Non-pigmented ciliary epithelial cell (primary cell): ENCODE data around the gene UBR4.
"Not testable (repeated sequence)": the region's sequence is repeated elsewhere in the genome, so short reads cannot be mapped to it uniquely, and the experiment has no call there.

Experiments used
- DNase-seq: peaks from one replicate; pipeline ENCODE4 v3.0.0-alpha.2; 2010; ENCODE audit warnings: low read depth

The UBR4 gene

DNA sequence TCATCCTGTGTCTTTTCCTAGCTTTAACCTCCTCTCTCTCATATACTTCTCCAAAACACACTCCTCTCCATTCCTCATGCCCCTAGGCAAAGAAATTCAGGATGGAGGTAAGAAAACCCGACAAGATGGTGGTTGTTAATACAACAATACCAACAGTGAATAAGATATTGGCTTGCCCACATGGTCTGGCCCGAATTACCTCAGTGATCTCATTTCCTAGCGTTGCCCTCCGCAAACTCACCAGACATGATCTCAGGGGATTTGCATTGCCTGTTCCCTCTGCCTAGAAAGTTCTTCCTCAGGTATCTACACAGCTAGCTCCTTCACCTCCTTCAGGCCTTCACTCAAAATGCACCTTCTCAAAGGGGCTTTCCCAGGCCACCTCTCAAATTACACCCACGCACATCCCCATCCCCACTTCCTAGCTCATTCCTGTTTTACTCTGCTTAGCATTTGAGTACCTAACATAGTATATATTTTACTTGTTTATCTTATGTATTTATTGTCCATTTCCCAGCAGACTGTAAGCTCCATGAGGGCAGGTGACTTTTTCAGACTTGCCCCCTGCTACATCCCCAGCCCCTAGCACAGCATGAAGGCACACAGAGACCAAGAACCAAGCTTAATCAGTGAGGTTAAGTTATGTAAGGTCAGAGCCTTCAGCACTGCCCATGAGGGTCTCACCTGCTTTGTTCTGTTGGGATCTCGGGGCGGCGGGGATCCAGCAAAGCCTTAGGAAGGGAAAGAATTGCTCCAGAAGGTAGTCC lies 10.2 kb upstream of the UBR4 start:
- DNase-seq = no peak

- no peak for DNase-seq
Observed at GRCh38 chr1:19219451-19219850, 9.4 kb upstream of the UBR4 start.

- DNase-seq = not testable (repeated sequence)
Observed at GRCh38 chr1:19216585-19216984, 6.5 kb upstream of the UBR4 start.

- no peak for DNase-seq
Observed at GRCh38 chr1:19213580-19213979, 3.5 kb upstream of the UBR4 start.

DNA sequence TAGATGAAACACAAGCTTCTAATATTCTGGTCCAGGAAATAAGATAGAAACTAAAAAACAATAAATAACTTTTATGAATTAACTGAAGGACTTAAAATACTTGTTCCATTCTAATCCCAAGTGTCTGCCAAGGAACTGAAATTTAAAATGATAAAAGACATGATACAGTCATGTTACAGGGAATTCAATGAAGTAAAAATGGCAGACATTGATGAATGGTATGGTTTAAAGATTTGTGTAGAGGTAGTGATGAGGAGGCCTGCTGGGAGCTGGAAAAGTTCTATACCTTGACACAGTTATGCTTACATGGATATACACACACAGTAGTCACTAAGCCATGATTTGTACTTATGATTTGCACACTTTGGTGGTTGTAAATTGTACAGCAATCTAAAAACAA lies 2.1 kb upstream of the UBR4 start:
- DNase-seq = no peak

GRCh38 chr1:19210772-19211549 lies 895 bp upstream of the UBR4 start:
- DNase-seq = no peak

DNA sequence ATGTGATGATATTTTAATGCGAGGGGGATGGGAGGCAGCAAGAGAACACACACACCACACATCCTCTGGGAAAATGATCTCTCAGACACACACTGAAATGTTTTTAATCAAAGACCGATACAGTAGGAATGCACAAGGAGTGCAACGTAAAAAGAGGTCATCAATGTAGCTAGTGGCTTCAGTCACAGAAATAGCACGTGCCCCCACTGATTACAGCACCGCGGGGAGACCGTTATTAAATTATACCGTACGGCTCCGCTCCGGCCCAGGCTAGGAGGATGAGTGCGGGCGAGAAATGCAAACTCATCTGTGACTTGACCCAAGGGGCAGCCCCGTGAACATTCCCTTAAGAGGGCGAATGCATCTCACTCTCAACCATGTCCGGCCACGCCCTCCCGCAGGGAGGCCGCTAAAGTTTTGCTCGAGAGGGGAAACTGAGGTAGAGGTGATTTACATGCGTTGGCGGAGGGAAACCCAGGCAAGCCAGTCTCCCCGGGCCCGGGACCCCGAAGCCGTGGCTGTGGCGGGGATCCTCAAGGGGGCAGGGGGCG lies 552 bp downstream of the UBR4 start:
- no peak for DNase-seq

DNA sequence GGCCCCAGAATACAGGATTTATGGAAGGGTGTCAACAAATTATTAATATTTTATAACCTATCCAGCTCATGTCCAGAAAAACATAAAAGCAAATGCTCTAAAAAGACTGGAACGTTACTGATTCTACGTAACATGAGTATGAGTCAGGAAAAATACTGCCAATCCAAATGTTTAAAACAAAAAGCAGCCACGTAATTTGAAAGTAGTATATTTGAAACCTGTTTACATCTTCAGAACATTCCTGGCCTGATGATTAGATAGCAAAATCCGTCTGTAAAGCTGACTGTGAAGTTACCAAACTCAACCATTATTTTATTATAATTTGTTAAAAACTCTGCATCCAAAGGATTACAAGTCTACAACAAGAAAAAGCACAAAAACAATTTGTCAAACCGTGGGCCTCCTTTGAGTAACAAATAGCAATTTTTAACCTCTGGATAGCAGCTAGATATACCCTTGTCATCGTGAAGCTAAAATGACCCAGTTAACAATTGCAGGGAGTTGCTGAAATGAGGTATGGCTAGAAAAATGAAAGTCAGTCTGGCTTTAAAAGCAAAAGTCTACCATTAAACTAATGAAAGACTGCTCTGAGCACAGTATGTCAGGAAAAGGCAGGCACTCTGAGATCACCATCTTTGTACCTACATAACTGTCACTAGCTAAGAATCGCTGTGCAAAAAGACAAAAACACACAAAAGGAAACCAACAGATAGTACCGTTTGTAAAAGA lies 1.2 kb downstream of the UBR4 start:
- DNase-seq = no peak

- no peak for DNase-seq
Observed at GRCh38 chr1:19206947-19207346, 3.1 kb downstream of the UBR4 start.

GRCh38 chr1:19205845-19206244 lies 4.2 kb downstream of the UBR4 start:
- DNase-seq = no peak

GRCh38 chr1:19205403-19205802 lies 4.7 kb downstream of the UBR4 start:
- no peak for DNase-seq

GRCh38 chr1:19204446-19205266 lies 5.4 kb downstream of the UBR4 start:
- no peak for DNase-seq

DNA sequence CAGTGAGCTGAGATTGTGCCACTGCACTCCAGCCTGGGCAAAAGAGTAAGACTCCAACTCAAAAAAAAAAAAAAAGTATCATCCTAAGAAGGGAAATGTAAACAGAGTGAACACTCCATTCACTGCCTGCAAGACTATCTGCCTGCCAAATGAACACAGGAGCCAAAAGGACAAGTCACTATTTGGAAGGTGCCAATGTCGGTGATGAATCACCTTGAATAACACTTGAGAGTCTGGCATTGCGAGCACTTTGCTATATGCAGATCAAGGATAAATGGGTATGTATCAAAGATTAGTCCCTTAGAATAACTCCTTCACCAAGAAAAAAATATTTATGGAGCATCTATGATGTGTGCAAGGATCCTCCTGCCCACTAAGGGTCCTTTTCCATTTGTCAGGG lies 6.6 kb downstream of the UBR4 start:
- DNase-seq = no peak

GRCh38 chr1:19202396-19202795 lies 7.7 kb downstream of the UBR4 start:
- no peak for DNase-seq

DNA sequence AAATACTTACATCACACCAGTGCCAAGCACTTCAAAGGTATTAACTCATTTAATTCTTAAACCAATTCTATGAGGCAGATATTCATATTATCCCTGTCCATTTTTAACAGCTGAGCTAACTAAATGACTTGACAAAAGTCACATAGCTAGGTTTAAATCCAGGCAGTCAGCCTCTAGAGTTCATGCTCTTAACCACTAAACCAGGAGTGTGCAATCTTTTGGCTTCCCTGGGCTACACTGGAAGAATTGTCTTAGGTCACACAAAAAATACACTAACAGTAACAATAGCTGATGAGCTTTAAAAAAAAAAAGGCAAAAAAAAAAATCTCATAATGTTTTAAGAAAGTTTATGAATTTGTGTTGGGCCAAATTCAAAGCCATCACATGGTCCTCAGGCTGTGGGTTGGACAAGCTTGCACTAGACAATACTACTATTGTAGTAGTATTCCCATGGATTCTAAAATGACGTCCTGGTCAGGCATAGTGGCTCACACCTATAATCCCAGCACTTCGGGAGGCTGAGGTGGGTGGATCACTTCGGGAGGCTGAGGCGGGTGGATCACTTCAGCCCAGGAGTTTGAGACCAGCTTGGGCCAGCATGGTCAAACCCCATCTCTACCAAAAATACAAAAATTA lies 10.0 kb downstream of the UBR4 start:
- no peak for DNase-seq

DNA sequence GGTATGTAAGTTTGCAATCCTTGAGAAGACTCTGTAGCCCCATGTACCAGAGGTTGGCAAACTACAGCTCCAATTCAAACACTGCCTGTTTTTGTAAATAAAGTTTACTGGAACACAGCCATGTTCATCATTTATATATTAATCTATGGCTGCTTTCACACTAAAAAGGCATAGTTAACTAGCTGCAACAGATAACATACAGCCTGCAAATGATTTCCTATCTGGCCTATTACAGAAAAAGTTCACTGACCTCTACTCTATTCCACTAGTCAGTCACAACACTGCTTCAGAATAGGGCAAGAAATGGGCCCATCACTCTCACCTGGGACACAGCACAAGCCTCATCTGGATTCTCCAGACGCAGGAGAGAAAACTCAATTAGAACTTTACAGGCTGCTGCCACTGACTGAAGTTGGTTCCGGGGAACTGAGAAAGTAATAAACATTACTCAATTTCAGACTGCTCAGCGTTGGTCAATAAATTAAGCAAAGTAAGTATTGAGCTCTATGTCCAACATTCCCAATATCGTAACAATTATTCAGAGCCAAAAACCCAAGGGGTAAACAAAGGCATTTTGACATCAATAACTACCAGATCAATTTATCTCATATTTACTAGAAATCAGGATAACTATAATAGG lies 10.6 kb downstream of the UBR4 start:
- DNase-seq = no peak

GRCh38 chr1:19198820-19199219 lies 11.2 kb downstream of the UBR4 start:
- no peak for DNase-seq

DNA sequence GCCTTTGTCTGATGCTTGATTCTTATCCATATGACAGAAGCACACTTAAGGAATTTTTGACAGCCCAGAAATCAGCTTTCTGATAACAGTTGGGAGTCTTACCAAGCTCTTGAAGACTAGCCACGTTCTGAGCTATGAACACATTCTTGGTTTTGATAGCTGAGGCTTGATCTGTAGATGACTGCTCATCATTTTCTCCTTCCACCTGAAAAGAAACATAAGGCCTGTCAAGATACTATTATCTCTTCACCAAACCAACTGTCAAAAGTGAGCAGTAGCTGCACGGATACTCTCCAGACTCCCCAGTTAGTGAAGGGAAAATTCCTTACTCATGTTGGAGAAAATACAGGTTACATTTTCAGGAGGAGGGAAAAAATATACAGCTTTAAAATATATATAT lies 12.2 kb downstream of the UBR4 start:
- DNase-seq = no peak

DNA sequence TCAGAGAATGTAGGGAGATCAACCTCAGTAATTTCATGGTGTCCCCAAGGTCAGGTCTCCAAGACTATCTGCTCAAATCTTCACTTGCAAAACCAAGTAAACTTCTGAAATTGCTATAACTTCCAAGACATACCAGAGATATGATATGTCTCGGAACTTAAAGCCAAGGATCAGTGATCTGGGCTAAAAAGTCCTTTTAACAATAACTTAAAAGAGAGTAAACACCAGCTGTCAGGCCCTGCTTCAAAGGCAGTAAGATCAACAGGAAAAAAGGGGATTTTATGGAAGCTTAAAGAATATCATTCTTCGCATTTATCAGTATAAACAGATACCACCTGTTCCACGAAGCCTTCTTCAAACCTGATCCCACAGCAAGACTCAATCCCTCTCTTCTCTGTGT lies 13.7 kb downstream of the UBR4 start:
- no peak for DNase-seq

DNA sequence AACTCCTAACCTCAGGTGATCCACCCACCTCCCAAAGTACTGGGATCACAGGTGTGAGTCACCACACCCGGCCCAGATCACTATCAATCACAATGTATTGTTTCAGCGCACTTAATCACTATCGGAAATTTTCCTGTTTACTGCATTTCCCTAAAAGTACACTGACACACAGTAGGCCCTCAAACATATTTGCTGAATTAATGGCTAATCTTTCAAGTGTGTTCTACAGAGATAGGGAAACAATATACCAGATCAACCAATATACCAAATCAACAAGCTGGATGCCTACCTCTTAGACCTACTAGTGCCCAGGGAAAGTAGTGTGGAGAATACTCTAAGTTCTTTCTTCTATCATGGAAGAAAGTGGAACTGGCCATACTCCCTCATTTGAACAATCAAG lies 17.1 kb downstream of the UBR4 start:
- no peak for DNase-seq

DNA sequence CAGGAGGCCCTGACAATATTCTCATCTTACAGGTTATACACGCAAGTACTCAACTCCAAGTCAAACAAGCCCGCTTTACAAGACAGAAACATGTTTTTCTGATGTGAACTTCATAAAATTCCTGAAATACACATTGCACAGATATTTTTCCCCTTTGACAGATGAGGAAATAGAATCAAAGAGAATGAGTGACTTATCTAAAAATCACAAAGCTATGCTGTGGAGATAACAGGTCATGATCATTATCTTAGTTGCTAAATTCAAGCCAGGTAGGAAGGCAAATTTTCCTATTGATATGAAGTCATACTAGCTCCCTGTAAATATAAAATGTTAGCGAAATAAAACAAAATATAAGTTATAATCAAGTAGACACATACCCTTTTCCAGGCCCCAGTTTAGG lies 18.3 kb downstream of the UBR4 start:
- DNase-seq = no peak
